Measurements from ENCODE around the gene LATS2.

The LATS2 gene

DNA sequence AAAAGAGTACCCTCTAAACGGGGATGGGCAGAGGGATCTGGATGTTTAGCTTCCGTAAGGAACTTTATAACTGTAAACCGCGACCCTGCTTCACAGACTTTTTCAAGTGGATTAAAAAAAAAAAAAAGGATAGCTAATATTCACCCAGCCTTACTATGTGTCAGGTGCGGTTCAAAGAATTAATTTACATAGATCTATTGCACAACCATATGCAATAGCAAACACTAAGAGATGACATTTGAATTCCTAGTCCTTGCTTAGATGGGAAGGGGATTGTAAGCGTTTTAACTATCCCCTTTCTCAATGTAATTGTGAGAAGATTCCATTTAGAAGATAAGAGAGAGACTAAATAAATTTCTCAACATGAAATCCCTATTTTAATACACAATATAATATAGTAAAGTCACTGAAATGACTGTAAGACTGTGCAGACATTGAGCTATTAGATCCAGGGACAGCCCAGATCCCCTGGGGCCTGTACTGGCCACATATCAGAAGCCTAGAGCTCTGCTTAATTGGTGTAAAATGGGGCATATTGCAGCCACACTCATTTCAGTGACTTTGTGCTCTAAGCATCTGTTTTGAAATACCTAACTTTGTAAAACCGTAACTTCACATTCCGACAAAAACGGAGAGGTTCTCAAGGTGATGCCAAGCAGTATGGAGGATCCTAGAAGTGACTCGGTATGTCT is 13.6 kb downstream of the LATS2 start:
- no peak for DNase-seq (ENCODE audit: low read depth)

DNA sequence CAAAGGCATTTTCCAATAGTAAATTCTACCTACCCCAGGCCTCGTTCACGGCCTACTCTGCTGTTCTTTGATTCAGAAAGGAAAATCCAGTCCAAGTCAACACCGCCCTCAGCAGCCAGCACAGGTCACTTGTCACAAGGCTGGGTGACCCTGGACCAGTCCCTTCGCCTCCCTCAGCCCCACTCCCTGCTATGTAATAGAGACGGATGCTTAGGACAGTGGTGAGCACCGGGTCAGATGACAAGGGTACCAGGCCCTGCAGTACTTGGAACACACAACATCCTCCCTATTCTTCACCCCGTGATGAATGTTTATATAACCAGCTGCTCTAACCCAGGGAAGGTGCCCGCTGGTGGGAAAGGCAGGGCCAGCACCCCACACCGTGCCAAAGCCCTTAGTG is 14.3 kb downstream of the LATS2 start:
- DNase-seq (ENCODE audit: low read depth): no peak

- no peak for DNase-seq (ENCODE audit: low read depth)
Observed at GRCh38 chr13:21046203-21046602, 15.2 kb downstream of the LATS2 start.

GRCh38 chr13:21045100-21045499 is 16.3 kb downstream of the LATS2 start:
- DNase-seq (ENCODE audit: low read depth): no peak

GRCh38 chr13:21043898-21044297 is 17.5 kb downstream of the LATS2 start:
- DNase-seq (ENCODE audit: low read depth): no peak

- no peak for DNase-seq (ENCODE audit: low read depth)
Observed at GRCh38 chr13:21040120-21040826, 21.1 kb downstream of the LATS2 start.

- DNase-seq (ENCODE audit: low read depth): no peak
Observed at GRCh38 chr13:21039097-21039800, 22.1 kb downstream of the LATS2 start.

DNA sequence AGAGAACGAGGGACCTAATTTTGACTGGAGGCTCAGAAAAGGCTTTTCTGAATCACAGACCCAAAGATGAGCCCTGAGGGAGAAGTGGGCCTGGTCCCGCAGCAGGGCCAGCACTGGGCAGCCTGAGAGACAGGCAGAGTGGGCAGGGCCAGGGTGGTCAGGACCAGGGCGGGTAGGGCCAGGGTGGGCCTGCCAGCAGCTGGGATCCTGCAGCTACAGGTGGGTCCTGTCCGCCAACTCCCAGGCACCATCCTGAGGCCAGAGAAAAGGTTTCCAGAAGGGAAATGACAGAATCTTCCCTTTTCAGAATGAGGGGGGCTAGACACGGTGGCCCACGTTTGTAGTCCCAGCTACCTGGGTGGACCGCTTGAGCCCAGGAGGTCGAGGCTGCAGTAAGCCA is 23.7 kb downstream of the LATS2 start:
- DNase-seq (ENCODE audit: low read depth): no peak

DNA sequence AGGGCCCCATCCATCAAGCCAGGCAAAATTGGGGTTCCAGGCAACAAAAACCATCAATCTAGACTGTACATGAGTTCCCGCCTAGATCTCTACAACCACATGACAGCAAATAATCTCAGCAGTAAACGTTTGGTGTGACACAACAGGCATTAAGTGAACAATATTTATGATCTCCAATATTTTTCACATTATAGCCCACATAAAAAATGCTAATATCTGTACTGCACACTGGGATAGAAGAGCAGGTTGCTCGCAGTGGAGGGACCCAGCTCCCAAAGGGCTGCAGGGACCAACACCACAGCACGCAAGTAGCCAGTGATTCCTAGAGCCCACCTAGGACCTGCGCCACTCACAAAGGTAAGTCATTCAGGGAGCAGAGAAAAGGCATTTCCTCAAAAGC is 25.9 kb downstream of the LATS2 start:
- no peak for DNase-seq (ENCODE audit: low read depth)

DNA sequence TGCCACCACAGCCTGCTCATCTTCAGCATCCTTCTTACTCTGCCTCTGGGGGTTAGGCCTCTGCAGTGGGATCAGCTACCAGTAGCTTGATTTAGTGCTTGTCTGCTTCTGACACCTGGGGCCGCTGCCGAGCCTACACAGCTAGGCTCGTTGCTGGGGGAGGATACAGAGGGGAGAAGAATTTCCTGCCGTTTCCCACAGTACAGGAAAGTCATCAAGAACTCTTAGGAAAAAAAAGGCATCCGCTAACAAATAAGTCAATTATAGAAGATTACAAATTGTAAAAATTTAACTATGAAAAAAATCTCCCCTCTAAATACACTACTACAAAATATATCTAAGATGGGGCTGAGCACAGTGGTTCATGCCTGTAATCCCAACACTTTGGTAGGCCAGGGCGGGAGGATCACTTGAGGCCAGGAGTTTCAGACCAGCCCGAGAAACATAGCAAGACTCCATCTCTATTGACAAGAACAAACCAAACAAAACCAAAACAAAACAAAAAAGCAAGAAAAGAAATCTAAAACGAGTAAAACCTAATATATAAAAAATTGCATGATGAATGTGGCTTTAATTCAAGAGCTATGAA is 26.7 kb downstream of the LATS2 start:
- DNase-seq (ENCODE audit: low read depth): no peak

- DNase-seq (ENCODE audit: low read depth): no peak
Observed at GRCh38 chr13:21033856-21034602, 27.4 kb downstream of the LATS2 start.

- DNase-seq (ENCODE audit: low read depth): no peak
Observed at GRCh38 chr13:21033212-21033840, 28.1 kb downstream of the LATS2 start.

DNA sequence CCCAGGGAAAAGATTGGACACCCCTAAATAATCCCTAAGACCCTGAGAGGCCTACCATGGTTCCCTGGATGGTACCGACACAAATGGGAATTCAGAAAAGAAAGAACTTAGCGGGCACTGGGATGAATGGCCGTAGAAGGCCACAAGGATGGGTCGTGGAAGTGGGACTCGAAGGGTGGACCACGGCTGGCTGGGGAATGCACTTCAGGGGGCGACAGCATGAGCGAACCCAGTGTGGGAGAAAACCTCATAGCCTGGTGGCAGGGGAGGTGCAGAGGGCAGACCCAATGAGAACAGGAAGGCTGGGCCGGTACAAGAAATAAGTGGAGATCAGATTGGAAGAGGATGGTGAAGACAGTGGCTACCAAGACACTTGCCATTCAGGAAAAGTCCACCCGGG is 28.7 kb downstream of the LATS2 start:
- DNase-seq (ENCODE audit: low read depth): no peak

DNA sequence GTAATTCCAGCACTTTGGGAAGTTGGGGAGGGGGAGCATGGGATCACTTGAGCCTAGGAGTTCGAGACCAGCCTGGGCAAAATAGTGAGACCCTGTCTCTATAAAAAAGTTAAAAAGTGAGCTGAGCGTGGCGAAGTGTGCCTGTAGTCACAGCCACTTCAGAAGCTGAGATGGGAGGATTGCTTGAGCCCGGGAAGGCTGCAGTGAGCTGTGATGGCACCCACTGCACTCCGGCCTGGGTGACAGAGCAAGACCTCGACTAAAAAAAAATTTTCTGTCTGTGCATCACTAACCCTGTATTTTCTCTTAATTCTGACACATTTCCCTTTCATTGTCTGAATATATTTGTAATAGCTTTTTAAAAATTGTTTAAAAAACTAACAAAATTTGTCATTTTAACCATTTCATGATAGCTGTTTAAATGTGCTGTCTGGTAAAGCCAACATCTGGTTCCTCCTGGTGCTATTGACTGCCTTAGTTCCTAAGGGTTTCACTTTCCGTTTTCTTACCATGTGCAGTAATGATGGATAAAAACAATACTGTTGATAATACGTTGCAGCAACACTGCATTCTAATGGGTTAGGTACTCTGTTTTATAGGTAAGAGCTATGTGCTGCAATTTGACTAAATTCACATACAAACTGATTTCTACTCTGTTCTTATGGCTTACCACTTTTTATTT is 29.7 kb downstream of the LATS2 start:
- no peak for DNase-seq (ENCODE audit: low read depth)

DNA sequence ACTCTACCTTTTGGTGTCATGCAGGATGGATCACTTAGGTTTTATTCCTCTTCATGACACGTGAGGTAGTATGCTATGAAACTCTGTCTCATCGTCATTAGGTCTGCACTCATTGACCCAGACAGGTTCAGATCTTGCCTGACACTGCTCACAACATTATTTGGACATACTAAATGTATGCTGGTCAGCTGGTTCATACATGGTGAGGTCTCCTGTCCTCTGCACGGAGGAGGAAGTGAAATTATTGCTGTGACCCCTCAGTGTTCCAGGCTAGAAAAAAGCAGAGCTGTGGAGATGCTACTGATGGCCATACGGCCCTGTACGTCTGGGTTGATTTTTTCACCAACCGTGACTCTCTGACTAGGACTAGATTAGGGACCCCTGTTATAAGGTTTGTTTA is 35.8 kb downstream of the LATS2 start:
- DNase-seq (ENCODE audit: low read depth): no peak

- DNase-seq (ENCODE audit: low read depth): no peak
Observed at GRCh38 chr13:21022056-21022979, 39.1 kb downstream of the LATS2 start.

DNA sequence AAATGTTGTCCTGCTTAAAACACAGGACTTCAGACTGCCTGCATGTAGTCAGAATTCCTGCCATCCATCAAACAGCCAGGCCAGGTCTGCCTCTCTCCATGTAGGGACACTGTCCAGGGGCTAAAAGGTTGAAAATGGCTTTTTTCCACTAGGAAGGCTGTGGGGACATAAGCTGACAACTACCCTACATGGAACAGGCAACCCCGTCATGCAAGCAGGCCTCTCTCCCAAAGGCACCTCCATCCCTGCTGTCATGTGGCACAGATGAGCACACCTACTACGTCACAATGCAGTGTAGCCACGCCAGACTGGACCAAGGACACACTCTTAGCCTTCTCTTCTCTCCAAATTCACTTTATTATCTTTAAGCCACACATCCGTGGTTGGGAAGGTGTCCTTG is 40.8 kb downstream of the LATS2 start:
- no peak for DNase-seq (ENCODE audit: low read depth)

DNA sequence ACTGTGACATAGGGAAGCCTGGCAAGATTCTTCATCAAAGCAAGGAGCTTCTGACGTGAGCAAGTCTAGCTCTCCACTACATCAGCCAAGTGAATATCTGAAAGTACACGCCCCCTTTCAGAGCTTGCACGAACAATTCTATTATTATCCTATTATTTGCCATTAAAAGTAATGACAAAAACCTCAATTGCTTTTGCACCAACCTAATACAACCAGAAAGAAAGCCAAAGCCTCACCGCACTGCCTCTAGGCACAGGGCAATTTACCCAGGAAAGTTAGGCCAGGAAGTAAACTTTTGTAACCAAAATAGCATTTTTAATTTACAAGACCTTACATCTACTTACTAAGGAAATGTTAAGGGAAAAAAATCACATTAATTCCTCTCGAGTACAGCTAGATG is 41.2 kb downstream of the LATS2 start:
- DNase-seq (ENCODE audit: low read depth): no peak

DNA sequence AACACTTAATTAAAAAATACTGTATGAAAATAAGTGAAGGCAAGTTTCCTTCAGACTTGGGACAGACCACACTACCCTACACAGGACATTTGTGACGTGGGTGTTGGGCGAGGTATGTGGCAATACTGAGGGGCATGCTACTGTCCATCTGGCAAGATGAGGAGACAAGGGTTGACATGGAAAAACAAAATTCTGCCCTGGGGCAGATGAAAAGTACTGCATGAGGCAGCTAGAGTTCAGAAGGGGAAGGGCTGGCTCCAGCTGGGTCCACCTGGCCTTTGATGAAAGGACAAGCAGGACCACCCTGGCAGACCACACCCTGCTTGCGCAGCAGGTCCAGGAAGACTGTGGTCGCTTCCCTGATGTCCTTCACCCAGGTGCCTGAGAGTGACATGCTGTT is 43.2 kb downstream of the LATS2 start:
- DNase-seq (ENCODE audit: low read depth): no peak

DNA sequence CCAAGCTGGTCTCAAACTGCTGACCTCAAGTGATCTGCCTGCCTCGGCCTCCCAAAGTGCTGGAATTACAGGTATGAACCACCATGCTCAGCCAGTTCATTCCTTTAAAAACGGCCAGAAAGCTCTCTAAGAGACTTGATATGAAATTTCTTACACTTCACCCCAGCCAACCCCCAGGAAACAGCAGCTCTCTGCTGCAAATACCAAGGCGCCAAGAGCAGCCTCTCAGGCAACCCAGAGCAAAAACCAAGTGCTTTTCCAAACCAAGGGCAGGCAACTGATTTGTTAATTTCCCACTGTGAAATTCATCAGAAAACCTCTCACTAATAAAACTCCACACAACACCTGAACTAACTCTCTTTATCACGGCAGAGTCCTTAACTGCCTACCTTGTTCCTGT is 44.9 kb downstream of the LATS2 start:
- no peak for DNase-seq (ENCODE audit: low read depth)
